Osteoblast (primary cell): ENCODE measurements around the gene CD40. TPM values are rescaled to one million over a fixed set of nuclear protein-coding genes. Genes with fewer than 3 reads are reported as not detected.
A peak's percentile ranks its signal among the peaks of the same experiment; 100 is the strongest.

Experiments used
- DNase-seq: peaks from one replicate; pipeline ENCODE4 v3.0.0; 2011; ENCODE audit warnings: low spot score, mixed read lengths; ENCODE audit not compliant: insufficient read length; ENCODE audit errors: missing footprints
- H2AFZ ChIP-seq: 2 replicates; pipeline ENCODE4 v1.6.0; 2011; ENCODE audit warnings: mild to moderate bottlenecking, low read length
- H3K27ac ChIP-seq: 2 replicates; pipeline ENCODE4 v1.5.1; 2011; ENCODE audit warnings: mild to moderate bottlenecking, low read depth, low read length, moderate library complexity
- H3K27me3 ChIP-seq: 2 replicates; pipeline ENCODE4 v1.6.0; 2012; ENCODE audit warnings: mild to moderate bottlenecking, control low read depth, inconsistent platforms, low read length, moderate library complexity; ENCODE audit not compliant: insufficient read depth
- H3K36me3 ChIP-seq: 2 replicates; pipeline ENCODE4 v1.5.1; 2011; ENCODE audit warnings: mild to moderate bottlenecking, low read length, control low read depth, moderate library complexity; ENCODE audit not compliant: insufficient read depth
- H3K4me1 ChIP-seq: 2 replicates; pipeline ENCODE4 v1.5.1; 2011; ENCODE audit warnings: mild to moderate bottlenecking, low read length, control low read depth, moderate library complexity; ENCODE audit not compliant: insufficient read depth
- H3K4me2 ChIP-seq: 2 replicates; pipeline ENCODE4 v1.6.0; 2011; ENCODE audit warnings: mild to moderate bottlenecking, low read length; ENCODE audit not compliant: insufficient read depth
- H3K4me3 ChIP-seq: fragments of 200-600 bp; sonication (generic); 3 replicates; pipeline ENCODE4 v1.5.1; 2012; ENCODE audit warnings: mild to moderate bottlenecking, low read length, inconsistent platforms; ENCODE audit not compliant: insufficient read depth
- H3K79me2 ChIP-seq: 2 replicates; pipeline ENCODE4 v1.6.0; 2012; ENCODE audit warnings: mild to moderate bottlenecking, low read length, control low read depth, inconsistent platforms; ENCODE audit not compliant: insufficient read depth
- H3K9me3 ChIP-seq: 2 replicates; pipeline ENCODE4 v1.5.1; 2011; ENCODE audit warnings: low read depth, low read length, control low read depth
- H4K20me1 ChIP-seq: 2 replicates; pipeline ENCODE4 v1.6.0; 2012; ENCODE audit warnings: mild to moderate bottlenecking, low read length, control low read depth; ENCODE audit not compliant: insufficient read depth
- CTCF ChIP-seq: IDR thresholded peaks from 2 replicates; pipeline ENCODE4 v1.5.1; 2011; ENCODE audit warnings: mild to moderate bottlenecking, low read depth, low read length, moderate library complexity; ENCODE audit errors: extremely low read depth
- total RNA-seq: library from RNA; depleted of rRNA; stranded (reverse); fragments of >200 nt; gene quantifications from 2 replicates; pipeline ENCODE4 v1.2.3, GENCODE V29; 2012

CD40 gene
- total RNA-seq, 1 donor: 2.5 TPM

GRCh38 chr20:46131396-46131795 is 13.3 kb downstream of the CD40 start:
- Histone ChIP-seq H3K36me3 (no peaks in the 10 kb centered on the region), H3K27me3 (peaks cover 20% of the 10 kb centered on the region), H3K4me3 (no peak overlapping the region), H3K27ac (no peak overlapping the region), H2AFZ (no peak overlapping the region), H4K20me1 (no peaks in the 10 kb centered on the region), H3K9me3 (no peaks in the 10 kb centered on the region), H3K4me1 (peaks cover 9% of the 10 kb centered on the region), H3K4me2 (no peak overlapping the region), H3K79me2 (no peaks in the 10 kb centered on the region)
- DNase-seq: no peak
- no peak for TF ChIP-seq CTCF

GRCh38 chr20:46132705-46133120 is 14.6 kb downstream of the CD40 start:
- H3K36me3 ChIP-seq: no peaks in the 10 kb centered on the region
- no peak overlapping the region for H3K27ac ChIP-seq
- peak; percentile 92 for DNase-seq
- H3K27me3 ChIP-seq: peaks cover 22% of the 10 kb centered on the region
- H4K20me1 ChIP-seq: no peaks in the 10 kb centered on the region
- TF ChIP-seq CTCF: peak; percentile 71
- H3K4me1 ChIP-seq: peaks cover 9% of the 10 kb centered on the region
- no peak overlapping the region for H3K4me2 ChIP-seq
- no peaks in the 10 kb centered on the region for H3K79me2 ChIP-seq
- H3K9me3 ChIP-seq: no peaks in the 10 kb centered on the region
- H2AFZ ChIP-seq: no peak overlapping the region
- H3K4me3 ChIP-seq: no peak overlapping the region

GRCh38 chr20:46133886-46134654 is 16.0 kb downstream of the CD40 start:
- peaks cover 31% of the 10 kb centered on the region for H3K27me3 ChIP-seq
- no peak overlapping the region for H2AFZ ChIP-seq
- H3K27ac ChIP-seq: no peak overlapping the region
- H3K4me2 ChIP-seq: no peak overlapping the region
- no peaks in the 10 kb centered on the region for H3K36me3 ChIP-seq
- no peak for TF ChIP-seq CTCF
- no peak for DNase-seq
- peaks cover 9% of the 10 kb centered on the region for H3K4me1 ChIP-seq
- no peak overlapping the region for H3K4me3 ChIP-seq
- no peaks in the 10 kb centered on the region for H4K20me1 ChIP-seq
- H3K9me3 ChIP-seq: no peaks in the 10 kb centered on the region
- H3K79me2 ChIP-seq: no peaks in the 10 kb centered on the region

- H3K4me2 ChIP-seq: no peak overlapping the region
Measured at GRCh38 chr20:46134716-46135115, 16.6 kb downstream of the CD40 start.

More at GRCh38 chr20:46134716-46135115, 16.6 kb downstream of the CD40 start:
- Histone ChIP-seq H2AFZ (no peak overlapping the region), H3K27ac (no peak overlapping the region), H3K36me3 (no peaks in the 10 kb centered on the region), H4K20me1 (no peaks in the 10 kb centered on the region), H3K4me3 (no peak overlapping the region), H3K4me1 (peaks cover 9% of the 10 kb centered on the region), H3K27me3 (peaks cover 37% of the 10 kb centered on the region), H3K79me2 (no peaks in the 10 kb centered on the region), H3K9me3 (no peaks in the 10 kb centered on the region)
- TF ChIP-seq CTCF: no peak
- DNase-seq: no peak
